Ovary (tissue), 9 donors: ENCODE results near the gene TSC2. TPM values are rescaled to one million over a fixed set of nuclear protein-coding genes. Genes with fewer than 3 reads are reported as not detected.

Experiments
- DNase-seq, 5 donors: peaks; one replicate each; pipeline ENCODE4 v3.0.0-alpha.2; 2019 to 2020
- H3K27ac ChIP-seq, 2 donors: fragments of 200-600 bp; one replicate each; pipeline versions ENCODE4 v1.5.1 to v1.8.0; 2019 to 2022
- H3K27me3 ChIP-seq: fragments of 200-600 bp; one replicate; pipeline ENCODE4 v1.8.0; 2022
- H3K36me3 ChIP-seq: fragments of 200-600 bp; sonication (generic); one replicate; pipeline ENCODE4 v1.5.1; 2019
- H3K4me1 ChIP-seq: one replicate; pipeline ENCODE4 v1.8.1; 2013; ENCODE audit warnings: mild to moderate bottlenecking, moderate library complexity; ENCODE audit not compliant: insufficient read depth
- H3K4me3 ChIP-seq: fragments of 200-600 bp; sonication (generic); one replicate; pipeline ENCODE4 v1.5.1; 2017
- H3K9me3 ChIP-seq, 2 donors: fragments of 200-600 bp in 1 of 2; sonication (generic) in 1 of 2; one replicate each; pipeline versions ENCODE4 v1.5.1 to v1.8.1; 2013 to 2019; ENCODE audit warnings: mild to moderate bottlenecking in 1 of 2, moderate library complexity in 1 of 2
- CTCF ChIP-seq, 3 donors: fragments of 450-650 bp in 2 of 3; fragments of 200-600 bp in 1 of 3; IDR thresholded peaks; one replicate each; pipeline versions ENCODE4 v1.5.1 to v1.8.0; 2016 to 2022; ENCODE audit warnings: antibody characterized with exemption in 3 of 3, mild to moderate bottlenecking in 1 of 3
- EP300 ChIP-seq: sonication (generic); formaldehyde crosslinking; IDR thresholded peaks from one replicate; pipeline ENCODE4 v1.6.1; 2017; ENCODE audit warnings: antibody characterized with exemption
- POLR2A ChIP-seq: fragments of 450-650 bp; IDR thresholded peaks from one replicate; pipeline ENCODE4 v1.6.1; 2017; ENCODE audit warnings: antibody characterized with exemption, mild to moderate bottlenecking, moderate library complexity
- WGBS, 3 donors: extraction: QIAGEN DNeasy Blood & Tissue Kit in 1 of 3; methylation state at CpG; one replicate each; pipeline versions ENCODE4 v1.1.5 to v1.1.7; 2013 to 2017; 5-methylcytosine and 5-hydroxymethylcytosine counted together
- intact Hi-C, 4 donors: fragments of 100-400 bp; cut with DNase I; formaldehyde crosslinking; loops; one replicate each; pipeline versions ENCODE4 v1.11.0 to v1.15.1; 2022 to 2023
- polyA plus RNA-seq, 2 donors: library from polyadenylated mRNA; stranded (reverse); fragments of 200-250 nt in 1 of 2; fragments of 350-450 nt in 1 of 2; fragmentation: Illumina TruSeq in 1 of 2; extraction: RNeasy Lipid Tissue Mini Kit (QIAGEN cat#74804) in 1 of 2; gene quantifications; one replicate each; pipeline ENCODE4 v1.2.3, GENCODE V29; 2013 to 2014
- total RNA-seq, 7 donors: library from RNA; depleted of rRNA in 2 of 7; stranded (reverse); fragments of >200 nt in 2 of 7; fragmentation: NEBNext Ultra II Directional in 3 of 7; extraction: Animal tissue kit (Norgen Biotek cat#: 25700) in 3 of 7; gene quantifications; one replicate each; pipeline versions ENCODE4 v1.1.0 to v1.2.4, GENCODE V29; 2016 to 2023
- donor health status: DM: no; HTN: no; CAD: no; lungs with moderate emphysema.
- donor health status: DM: no; HTN: no; CAD: no.
- donor health status: Bipolar disorder and iron deficiency.
- donor health status: DM: yes; HTN: yes; CAD: no.
- donor health status: DM: no; HTN: no; CAD: no.
- donor health status: DM: yes; HTN: yes; CAD: no.

Gene TSC2
- total and polyA plus RNA-seq, 9 donors: 47.0 to 150 (median 96.0) TPM

- TF ChIP-seq CTCF (IDR thresholded peaks at IDR 0.05) (no peak), POLR2A (no peak), EP300 (no peak)
- Histone ChIP-seq H3K27ac (peak overlapping the region; percentile 89 to 92), H3K4me1 (peaks cover 70% of the 10 kb centered on the region), H3K9me3 (no peaks in the 10 kb centered on the region), H3K4me3 (no peak overlapping the region), H3K27me3 (no peaks in the 10 kb centered on the region), H3K36me3 (no peaks in the 10 kb centered on the region)
- peak in 3 of 5 donors; percentile 53 to 68 (median 53) for DNase-seq
- 38 to 54% (median 40%) methylated on average over 29 of the region's 29 CpGs for WGBS, 3 donors
- intact Hi-C loops: no loop called here
Measured at GRCh38 chr16:2037647-2038381, 10.0 kb upstream of the TSC2 start.

GRCh38 chr16:2038382-2039231 is 9.2 kb upstream of the TSC2 start:
- Histone ChIP-seq H3K36me3 (no peaks in the 10 kb centered on the region), H3K27me3 (no peaks in the 10 kb centered on the region), H3K9me3 (no peaks in the 10 kb centered on the region), H3K4me1 (peaks cover 67% of the 10 kb centered on the region), H3K27ac (peak overlapping the region; percentile 75 to 92), H3K4me3 (peak overlapping the region; percentile 2)
- peak; percentile 76 to 88 (median 86) for DNase-seq
- WGBS, 3 donors: 14 to 28% (median 23%) methylated on average over 28 to 41 of the region's 41 CpGs
- TF ChIP-seq POLR2A (no peak), CTCF (IDR thresholded peaks at IDR 0.05) (no peak), EP300 (no peak)
- intact Hi-C loops: no loop called here

- Histone ChIP-seq H3K36me3 (no peaks in the 10 kb centered on the region), H3K27ac (peak overlapping the region; percentile 75 to 92), H3K27me3 (no peaks in the 10 kb centered on the region), H3K9me3 (no peaks in the 10 kb centered on the region), H3K4me1 (peaks cover 63% of the 10 kb centered on the region), H3K4me3 (no peak overlapping the region)
- DNase-seq: peak; percentile 90 to 97 (median 92)
- TF ChIP-seq POLR2A: no peak
- TF ChIP-seq CTCF (IDR thresholded peaks at IDR 0.05): no peak
- TF ChIP-seq EP300: no peak
- WGBS, 3 donors: 20 to 30% (median 30%) methylated on average over 29 of the region's 29 CpGs
- intact Hi-C loops: no loop called here
Measured at GRCh38 chr16:2039274-2040031, 8.3 kb upstream of the TSC2 start.

- Histone ChIP-seq H3K36me3 (no peaks in the 10 kb centered on the region), H3K9me3 (no peaks in the 10 kb centered on the region), H3K4me3 (no peak overlapping the region), H3K4me1 (peaks cover 56% of the 10 kb centered on the region), H3K27me3 (no peaks in the 10 kb centered on the region), H3K27ac (peak overlapping the region; percentile 75 to 92)
- peak in 3 of 5 donors; percentile 62 to 63 (median 62) for DNase-seq
- WGBS, 3 donors: 57 to 78% (median 76%) methylated on average over 24 of the region's 24 CpGs
- no peak for TF ChIP-seq POLR2A
- TF ChIP-seq CTCF (IDR thresholded peaks at IDR 0.05): no peak
- intact Hi-C loops: no loop called here
Measured at GRCh38 chr16:2040041-2040786, 7.6 kb upstream of the TSC2 start.
